Panc1 (cell line): Measurements from ENCODE around the gene RPS6KA4. TPM values are rescaled to one million over a fixed set of nuclear protein-coding genes. Genes with fewer than 3 reads are reported as not detected.
"Not testable (repeated sequence)": the region's sequence is repeated elsewhere in the genome, so short reads cannot be mapped to it uniquely, and the experiment has no call there.

Experiments
- ATAC-seq: fragments of 200-7000 bp; cut with Tn5 transposase; 2 replicates; pipeline ENCODE4 v1.9.1; 2020; ENCODE audit warnings: mild to moderate bottlenecking, moderate library complexity
- BruUV-seq: library from RNA; stranded (reverse); fragments of 400-500 nt; replicated peaks from 2 replicates; lab custom pipeline; 2021; lab: Mats Ljungman, UMichigan
- CTCF ChIA-PET: fragments of 300-600 bp; sonication (Branson Sonifier 250); formaldehyde crosslinking; loops from one replicate; lab custom pipeline; 2022; ENCODE audit warnings: antibody characterized with exemption; lab: Charles Lee
- POLR2A ChIA-PET: fragments of 300-600 bp; sonication (Branson Sonifier 250); formaldehyde crosslinking; loops from one replicate; lab custom pipeline; 2022; ENCODE audit warnings: antibody characterized with exemption; lab: Charles Lee
- DNase-seq: peaks from one replicate; pipeline ENCODE4 v3.0.0-alpha.2; 2010; ENCODE audit warnings: low read depth, low spot score
- H3K27ac ChIP-seq: 2 replicates; pipeline ENCODE4 v1.5.1; 2011; ENCODE audit warnings: mild to moderate bottlenecking, low read length, inconsistent platforms
- H3K27me3 ChIP-seq: fragments of 200-500 bp; sonication (Bioruptor generic); 2 replicates; pipeline ENCODE4 v1.6.0; 2014; ENCODE audit warnings: low read length, inconsistent platforms; ENCODE audit not compliant: control insufficient read depth, insufficient read depth
- H3K36me3 ChIP-seq: fragments of 200-500 bp; sonication (Bioruptor generic); 2 replicates; pipeline ENCODE4 v1.5.1; 2014; ENCODE audit warnings: inconsistent platforms, mild to moderate bottlenecking, low read length, moderate library complexity; ENCODE audit not compliant: control insufficient read depth, insufficient read depth
- H3K4me1 ChIP-seq: 2 replicates; pipeline ENCODE4 v1.5.1; 2011; ENCODE audit warnings: inconsistent platforms, mild to moderate bottlenecking, low read length, moderate library complexity; ENCODE audit not compliant: control insufficient read depth, insufficient read depth
- H3K4me3 ChIP-seq, 2 experiments: 2 replicates each; pipeline ENCODE4 v1.5.1; 2011 to 2012; ENCODE audit warnings: low read depth in 2 of 2, low read length in 2 of 2, mild to moderate bottlenecking in 2 of 2, inconsistent platforms in 1 of 2, moderate library complexity in 1 of 2
- H3K9me3 ChIP-seq: fragments of 200-500 bp; sonication (Bioruptor generic); 2 replicates; pipeline ENCODE4 v1.5.1; 2014; ENCODE audit warnings: low read depth, mild to moderate bottlenecking, inconsistent platforms, low read length, moderate library complexity; ENCODE audit not compliant: control insufficient read depth, insufficient read depth
- CTCF ChIP-seq: fragments of 450-650 bp; IDR thresholded peaks from 2 replicates; pipeline ENCODE4 v1.5.1; 2017; ENCODE audit warnings: mild to moderate bottlenecking
- POLR2AphosphoS5 ChIP-seq: IDR thresholded peaks from 2 replicates; pipeline ENCODE4 v1.6.1; 2012; ENCODE audit warnings: mild to moderate bottlenecking, low read depth, low read length, moderate library complexity
- REST ChIP-seq, 2 experiments: IDR thresholded peaks; 2 replicates each; pipeline ENCODE4 v1.6.1; 2011 to 2012; ENCODE audit warnings: low read depth in 2 of 2, control low read depth in 1 of 2, low read length in 1 of 2, mild to moderate bottlenecking in 1 of 2, moderate library complexity in 1 of 2; ENCODE audit not compliant: insufficient read depth in 1 of 2
- SIN3A ChIP-seq: IDR thresholded peaks from 2 replicates; pipeline ENCODE4 v1.6.1; 2012; ENCODE audit warnings: low read depth, mild to moderate bottlenecking, low read length, moderate library complexity, borderline replicate concordance; ENCODE audit not compliant: insufficient read depth
- TCF7L2 ChIP-seq: IDR thresholded peaks from 2 replicates; pipeline ENCODE4 v1.6.1; 2011; ENCODE audit warnings: mild to moderate bottlenecking, low read depth, low read length, inconsistent platforms
- in situ Hi-C: cut with HindIII; loops from 2 replicates; pipeline ENCODE4 v1.10.0; 2016; ENCODE audit warnings: low sequenced_read_pairs, low pct_unique_long_range_greater_than_20kb
- intact Hi-C: fragments of 100-400 bp; cut with micrococcal nuclease; formaldehyde crosslinking; loops from one replicate; pipeline ENCODE4 v1.10.0; 2022; ENCODE audit not compliant: unreplicated experiment
- total RNA-seq: library from RNA; stranded (reverse); gene quantifications from one replicate; pipeline ENCODE4 v1.2.1, GENCODE V29; 2021; ENCODE audit not compliant: unreplicated experiment

RPS6KA4 gene
- total RNA-seq, 1 experiment from 2014 or later: 74.0 TPM

GRCh38 chr11:64415996-64416728 lies 57.2 kb downstream of the RPS6KA4 start:
- no peak for DNase-seq
- ATAC-seq: no peak
- no peaks in the 10 kb centered on the region for H3K36me3 ChIP-seq
- ChIA-PET CTCF (no interaction called here), POLR2A (interaction anchor here (0.6 kb wide), 1 partner anchor 331 kb away, joined by 10 read pairs; no protein-coding TSS in a partner anchor)
- no peak overlapping the region for H3K27ac ChIP-seq
- in situ Hi-C loops: no loop called here
- no peaks in the 10 kb centered on the region for H3K4me1 ChIP-seq
- no peaks in the 10 kb centered on the region for H3K9me3 ChIP-seq
- no peaks in the 10 kb centered on the region for H3K27me3 ChIP-seq
- no TSS peak for BruUV-seq
- TF ChIP-seq CTCF (no peak), REST (IDR thresholded peaks at IDR 0.05; ENCODE audit: insufficient read depth in 1 of 2, low read depth in 2 of 2, low read length in 1 of 2) (0 out of 4 replicates have a peak, but pooled peaks of 1 of the 2 experiments have one; percentile 21)
- H3K4me3 ChIP-seq: no peak overlapping the region
- intact Hi-C loops: no loop called here

GRCh38 chr11:64418233-64418632 lies 59.3 kb downstream of the RPS6KA4 start:
- intact Hi-C loops, H3K27me3 ChIP-seq, CTCF ChIA-PET, POLR2A ChIA-PET, H3K9me3 ChIP-seq, H3K27ac ChIP-seq, in situ Hi-C loops, H3K36me3 ChIP-seq, H3K4me3 ChIP-seq, ATAC-seq, H3K4me1 ChIP-seq, BruUV-seq, DNase-seq: not testable (repeated sequence)

- Histone ChIP-seq H3K9me3 (no peaks in the 10 kb centered on the region), H3K4me1 (no peaks in the 10 kb centered on the region), H3K4me3 (no peak overlapping the region), H3K27me3 (no peaks in the 10 kb centered on the region), H3K27ac (no peak overlapping the region), H3K36me3 (no peaks in the 10 kb centered on the region)
- ATAC-seq: peak; percentile 36; the same call in 1 of the 2 replicates
- ChIA-PET POLR2A (interaction anchor here (0.5 kb wide), 1 partner anchor 14 kb away, joined by 6 read pairs; no protein-coding TSS in a partner anchor), CTCF (no interaction called here)
- DNase-seq: no peak
- intact Hi-C loops: no loop called here
- in situ Hi-C loops: no loop called here
- no peak for TF ChIP-seq TCF7L2
- no peak for TF ChIP-seq SIN3A
- TF ChIP-seq CTCF: no peak
- TF ChIP-seq POLR2AphosphoS5: no peak
- BruUV-seq: no TSS peak
Measured at GRCh38 chr11:64419257-64419790, 60.4 kb downstream of the RPS6KA4 start.
